EH (cell line): Measurements from ENCODE around the gene AKR1A1.

Source experiments
- DNase-seq: peaks from one replicate; pipeline ENCODE4 v3.0.0-alpha.2; 2015; ENCODE audit warnings: low read depth

AKR1A1 gene

GRCh38 chr1:45617618-45618017 lies 67.0 kb downstream of the AKR1A1 start:
- DNase-seq: peak; percentile 55

- no peak for DNase-seq
Observed at GRCh38 chr1:45619149-45619921, 68.7 kb downstream of the AKR1A1 start.
